Measurements from ENCODE around the gene ERMARD.
"Not testable (repeated sequence)": the region's sequence is repeated elsewhere in the genome, so short reads cannot be mapped to it uniquely, and the experiment has no call there.

ERMARD gene

GRCh38 chr6:169738204-169738975, 13.0 kb upstream of the ERMARD start:
- DNase-seq (ENCODE audit: low read depth in 3 of 3): peak in 1 of 3 experiments; percentile 4

DNA sequence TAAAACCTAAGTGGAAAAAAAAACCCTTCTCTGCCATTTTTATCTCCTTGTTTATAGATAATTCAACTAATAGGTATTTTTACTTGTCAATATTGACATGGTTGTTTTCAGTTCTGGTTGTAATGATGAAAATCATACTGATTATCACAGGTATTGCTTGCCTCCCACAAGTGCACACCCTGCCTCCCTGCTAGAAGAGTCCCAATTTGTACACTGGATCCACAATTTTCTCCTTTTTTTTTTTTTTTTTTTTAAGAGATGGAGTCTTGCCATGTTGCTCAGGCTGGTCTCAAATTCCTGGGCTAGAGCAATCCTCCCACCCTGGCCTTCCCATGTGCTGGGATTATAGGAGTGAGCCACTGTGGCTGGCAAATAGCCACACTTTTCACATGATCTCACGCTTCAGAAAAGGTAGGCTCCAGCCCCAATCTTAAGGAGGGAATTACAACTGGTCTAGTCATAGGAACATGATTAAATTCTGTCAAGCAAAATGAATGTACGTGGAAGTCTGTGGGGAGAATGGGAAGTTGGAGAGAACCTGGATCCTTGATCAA, 12.4 kb upstream of the ERMARD start:
- DNase-seq (ENCODE audit: low read depth in 3 of 3): no peak

GRCh38 chr6:169741344-169741743, 10.1 kb upstream of the ERMARD start:
- DNase-seq (ENCODE audit: low read depth in 3 of 3): no peak

DNA sequence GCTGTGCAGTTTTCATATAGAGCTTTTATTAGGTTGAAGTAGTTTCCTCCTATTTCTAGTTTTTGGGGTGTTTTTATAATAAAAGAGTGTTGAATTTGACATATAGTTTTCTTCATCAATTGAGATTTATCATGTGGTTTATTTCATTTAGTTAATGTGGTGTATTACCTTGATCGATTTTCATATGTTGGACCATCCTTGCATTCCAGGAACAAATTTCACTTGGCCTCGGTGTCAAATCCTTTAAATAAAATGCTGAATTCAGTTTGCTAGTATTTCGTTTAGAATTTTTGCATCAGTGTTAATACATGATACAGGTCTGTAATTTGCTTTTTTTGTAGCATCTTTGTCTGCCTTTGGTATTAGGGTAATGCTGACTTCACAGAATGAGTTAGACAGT, 6.0 kb upstream of the ERMARD start:
- no peak for DNase-seq (ENCODE audit: low read depth in 3 of 3)

DNA sequence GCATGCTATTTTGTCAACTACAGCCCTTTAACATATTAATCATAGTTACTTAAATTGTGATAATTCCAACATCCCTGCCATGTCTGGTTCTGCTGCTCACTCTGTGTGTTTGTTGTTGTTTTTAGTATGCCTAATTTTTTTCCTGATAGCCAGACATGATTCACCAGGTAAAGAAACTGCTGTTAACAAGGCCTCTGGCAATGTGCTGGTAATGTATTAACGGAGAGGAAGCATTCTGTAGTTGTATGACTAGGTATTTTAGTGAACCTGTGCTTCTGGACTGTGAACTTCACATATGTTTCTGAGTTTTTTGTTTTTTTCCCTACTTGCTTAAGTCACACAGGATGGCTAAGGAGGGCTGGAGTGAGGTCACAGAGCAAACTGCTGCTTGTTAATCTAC, 4.9 kb upstream of the ERMARD start:
- no peak for DNase-seq (ENCODE audit: low read depth in 3 of 3)

GRCh38 chr6:169752074-169752623, 727 bp downstream of the ERMARD start:
- DNase-seq (ENCODE audit: low read depth in 3 of 3): no peak

- no peak for DNase-seq (ENCODE audit: low read depth in 3 of 3)
Measured at GRCh38 chr6:169755162-169755561, 3.7 kb downstream of the ERMARD start.

DNA sequence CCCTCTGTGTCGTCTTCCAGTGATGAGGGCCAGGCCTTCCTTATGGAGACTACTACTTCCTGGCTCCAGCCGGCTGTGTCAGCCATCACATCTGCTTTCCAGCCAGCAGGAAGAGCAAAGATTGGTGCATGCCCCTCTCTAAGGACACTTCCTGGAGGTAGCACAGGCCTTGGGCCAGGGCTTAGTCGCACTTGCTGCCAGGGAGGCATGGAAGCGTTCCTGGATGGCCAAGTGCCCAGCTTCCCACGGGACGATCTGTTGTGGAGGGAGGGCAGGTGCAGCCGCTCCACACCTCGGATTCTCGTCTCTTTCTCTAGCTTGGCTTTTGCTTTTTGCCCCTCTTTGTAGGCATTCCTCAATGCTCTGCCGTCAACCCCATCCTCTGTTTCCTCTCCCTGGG, 11.9 kb downstream of the ERMARD start:
- DNase-seq (ENCODE audit: low read depth in 3 of 3): no peak

GRCh38 chr6:169763881-169764280, 12.5 kb downstream of the ERMARD start:
- DNase-seq (ENCODE audit: low read depth in 3 of 3): no peak

DNA sequence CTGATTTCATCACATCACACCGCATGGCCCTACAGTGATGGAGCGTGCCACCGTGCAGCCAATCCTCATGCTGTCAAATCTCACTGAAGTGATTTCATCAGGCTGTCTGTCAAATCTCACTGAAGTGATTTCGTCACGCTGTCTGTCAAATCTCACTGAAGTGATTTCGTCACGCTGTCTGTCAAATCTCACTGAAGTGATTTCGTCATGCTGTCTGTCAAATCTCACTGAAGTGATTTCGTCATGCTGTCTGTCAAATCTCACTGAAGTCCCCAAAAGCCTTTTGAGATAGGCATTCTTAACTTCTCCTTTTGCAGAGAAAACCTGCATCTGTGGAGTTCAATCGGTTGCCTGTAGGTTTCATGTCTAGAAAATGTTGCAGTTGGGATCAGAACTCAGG, 14.4 kb downstream of the ERMARD start:
- not testable (repeated sequence) for DNase-seq (ENCODE audit: low read depth in 3 of 3)

GRCh38 chr6:169766232-169766631, 14.8 kb downstream of the ERMARD start:
- DNase-seq (ENCODE audit: low read depth in 3 of 3): no peak

DNA sequence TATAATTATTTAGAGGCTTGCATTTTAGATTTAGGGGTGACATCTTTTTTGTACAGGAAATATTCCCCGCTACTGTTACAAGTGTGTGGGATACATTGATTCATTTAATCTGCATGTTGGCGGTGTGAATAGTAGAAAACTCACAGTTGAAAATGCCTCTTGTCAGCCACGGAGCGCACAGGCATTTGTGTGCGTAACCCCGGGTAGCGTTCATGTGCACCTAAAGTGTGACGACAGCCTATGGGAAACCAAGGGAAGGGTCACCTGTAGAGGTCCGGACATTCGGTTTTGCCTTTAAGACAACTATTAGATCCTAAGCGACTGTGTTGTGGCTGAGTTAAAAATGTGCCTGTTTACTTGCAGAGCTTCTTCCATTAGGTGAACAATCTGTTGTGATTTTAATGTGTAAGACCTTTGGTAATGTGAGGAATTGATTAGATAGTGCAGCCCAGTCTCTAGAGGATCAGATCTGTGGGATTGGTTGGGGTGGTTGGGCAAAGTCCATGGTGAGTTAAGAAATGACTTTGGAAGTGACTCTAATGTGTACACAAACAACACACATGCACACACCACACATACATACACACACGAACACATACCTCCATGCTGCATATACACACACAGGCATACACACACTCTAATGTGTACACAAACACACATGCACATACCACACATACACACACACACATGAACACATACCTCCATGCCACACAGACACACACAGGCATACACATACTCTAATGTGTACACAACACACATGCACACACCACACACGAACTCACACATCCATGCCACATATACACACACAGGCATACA, 15.7 kb downstream of the ERMARD start:
- DNase-seq (ENCODE audit: low read depth in 3 of 3): no peak

DNA sequence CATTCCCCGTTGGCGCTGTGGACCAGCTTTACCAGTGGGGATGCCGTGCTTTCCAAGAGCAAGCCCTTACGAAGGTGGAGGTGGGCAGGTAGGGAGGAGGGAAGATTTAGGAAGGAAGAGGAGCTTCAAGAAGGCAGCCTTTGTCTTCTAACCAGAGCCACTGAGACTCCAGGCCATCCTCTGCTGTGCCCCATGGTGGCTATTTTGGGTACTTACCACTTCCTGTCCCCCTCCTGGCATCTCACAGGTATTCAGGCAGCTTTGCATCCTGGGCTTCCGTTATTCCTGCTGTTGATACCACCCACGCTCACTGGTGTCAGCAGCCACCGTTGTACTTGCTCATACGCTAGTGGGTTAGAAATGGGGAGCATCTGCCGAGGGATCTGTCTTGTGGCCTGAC, 22.9 kb downstream of the ERMARD start:
- DNase-seq (ENCODE audit: low read depth in 3 of 3): no peak

- no peak for DNase-seq (ENCODE audit: low read depth in 3 of 3)
Measured at GRCh38 chr6:169775321-169775720, 23.9 kb downstream of the ERMARD start.

DNA sequence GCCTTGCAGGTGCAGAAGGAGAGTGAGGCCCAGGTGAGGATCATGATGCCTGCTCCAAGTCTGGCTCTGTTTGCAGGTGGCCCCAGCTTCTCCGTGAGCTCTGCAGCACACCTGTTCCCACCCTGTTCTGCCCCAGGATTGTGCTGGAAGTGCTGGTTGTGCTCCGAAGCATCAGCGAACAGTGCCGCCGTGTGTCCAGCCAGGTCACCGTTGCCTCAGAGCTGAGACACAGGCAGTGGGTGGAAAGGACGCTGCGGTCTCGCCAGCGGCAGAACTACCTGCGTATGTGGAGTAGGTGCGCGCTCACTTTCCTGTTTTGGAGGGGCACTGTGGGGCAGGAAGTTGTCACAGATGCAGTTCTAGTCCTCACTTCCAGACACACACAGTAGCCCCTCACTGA, 25.0 kb downstream of the ERMARD start:
- no peak for DNase-seq (ENCODE audit: low read depth in 3 of 3)

GRCh38 chr6:169777896-169778295, 26.5 kb downstream of the ERMARD start:
- no peak for DNase-seq (ENCODE audit: low read depth in 3 of 3)

DNA sequence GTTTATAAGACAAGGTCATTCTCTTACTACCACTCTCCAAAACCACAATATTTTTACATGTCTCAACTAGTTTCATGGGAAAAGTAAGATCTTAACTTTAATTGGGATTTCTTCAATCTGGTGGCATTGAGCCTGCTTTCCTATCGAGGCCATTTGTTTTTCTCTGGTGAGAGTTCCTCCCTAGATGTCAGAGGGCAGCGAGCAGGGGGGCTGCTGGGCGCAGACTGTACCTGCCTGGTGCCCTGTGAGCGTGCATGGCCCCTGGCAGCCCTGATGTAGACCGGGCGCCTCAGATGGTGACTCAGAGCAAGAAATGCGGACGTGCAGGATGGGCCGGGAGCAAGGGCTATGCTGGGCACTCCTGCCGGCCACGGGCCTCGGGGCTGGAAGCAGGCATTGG, 27.2 kb downstream of the ERMARD start:
- DNase-seq (ENCODE audit: low read depth in 3 of 3): no peak

GRCh38 chr6:169779092-169779815, 27.8 kb downstream of the ERMARD start:
- no peak for DNase-seq (ENCODE audit: low read depth in 3 of 3)

DNA sequence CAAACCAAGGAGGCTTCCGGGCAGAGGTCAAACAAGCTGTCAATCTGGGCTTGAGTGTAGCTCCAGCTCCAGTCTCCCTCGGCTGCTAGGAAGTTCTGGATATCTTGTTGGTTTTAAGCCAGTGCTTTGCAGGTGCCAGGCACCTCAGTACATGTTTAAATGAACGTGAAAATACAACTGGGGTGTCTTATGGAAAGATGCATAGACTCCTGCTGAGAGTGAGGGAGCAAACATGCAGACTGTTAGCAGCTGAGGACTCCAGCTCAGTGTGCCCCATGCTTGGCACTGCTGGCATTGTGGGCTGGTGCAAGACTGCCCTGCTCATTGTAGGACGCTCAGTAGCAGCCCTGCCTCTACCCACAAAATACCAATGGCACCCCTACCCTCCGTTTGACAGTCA, 28.5 kb downstream of the ERMARD start:
- no peak for DNase-seq (ENCODE audit: low read depth in 3 of 3)

GRCh38 chr6:169780571-169781091, 29.2 kb downstream of the ERMARD start:
- no peak for DNase-seq (ENCODE audit: low read depth in 3 of 3)

- DNase-seq (ENCODE audit: low read depth in 3 of 3): no peak
Measured at GRCh38 chr6:169782966-169783365, 31.5 kb downstream of the ERMARD start.

DNA sequence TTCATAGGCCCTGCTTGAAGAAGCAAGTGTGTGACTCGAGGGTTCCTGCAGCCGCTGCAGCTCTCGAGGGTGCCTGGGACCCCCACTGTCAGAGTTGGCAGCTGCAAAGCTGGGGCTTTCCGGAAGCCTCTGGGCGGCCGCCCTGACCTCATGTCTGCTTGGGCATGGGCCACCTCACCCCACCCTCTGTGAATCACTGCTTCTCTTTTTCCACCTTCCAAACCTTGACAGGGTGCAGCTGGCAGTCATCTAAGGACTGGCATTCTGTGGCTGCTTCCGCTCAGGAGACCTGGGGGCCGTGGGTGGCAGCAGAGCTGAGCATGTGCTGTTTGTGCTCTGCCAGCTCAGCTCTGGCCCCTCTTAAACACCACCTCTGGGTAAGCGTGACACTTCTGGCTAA, 32.0 kb downstream of the ERMARD start:
- no peak for DNase-seq (ENCODE audit: low read depth in 3 of 3)
